ENCODE data around the gene SLIT1.

The SLIT1 gene

GRCh38 chr10:97060441-97061084, 125.2 kb downstream of the SLIT1 start:
- no peak overlapping the region for H3K4me3 ChIP-seq (ENCODE audit: low read length in 2 of 2)
- H3K4me1 ChIP-seq (ENCODE audit: control insufficient read depth in 2 of 2, insufficient read depth in 1 of 2, low read depth in 1 of 2, low read length in 2 of 2): peaks cover 5 to 8% of the 10 kb centered on the region in 2 donors
- no peak overlapping the region for H2BK15ac ChIP-seq (ENCODE audit: low read length)
- H3K27me3 ChIP-seq (ENCODE audit: control insufficient read depth in 3 of 3, insufficient read depth in 3 of 3, low read depth in 1 of 3, low read length in 3 of 3): peaks cover 0 to 4% (median 0%) of the 10 kb centered on the region in 3 experiments
- H2BK120ac ChIP-seq (ENCODE audit: low read depth, low read length): no peak overlapping the region
- H3K14ac ChIP-seq (ENCODE audit: low read length): peak overlapping the region; percentile 83
- H2AK5ac ChIP-seq (ENCODE audit: low read depth, low read length): no peak overlapping the region
- H3K4me2 ChIP-seq (ENCODE audit: insufficient read depth, low read length, poor library complexity, severe bottlenecking): no peak overlapping the region
- H3K23ac ChIP-seq (ENCODE audit: low read depth, low read length, poor library complexity): no peak overlapping the region
- peak overlapping the region; percentile 32 for H3K18ac ChIP-seq (ENCODE audit: low read length)
- H2AFZ ChIP-seq (ENCODE audit: low read length): no peak overlapping the region
- no peak overlapping the region for H3K27ac ChIP-seq (replicated peaks; ENCODE audit: low read length)
- H3K4ac ChIP-seq (ENCODE audit: low read length): peak overlapping the region; percentile 42
- H4K8ac ChIP-seq (ENCODE audit: low read depth, low read length): no peak overlapping the region
- WGBS, 2 donors (ENCODE audit: extremely low coverage in 2 of 2, insufficient read length in 2 of 2, insufficient replicate concordance in 1 of 2): no CpG with 5 or more reads among the region's 15 CpGs
- H3K9me3 ChIP-seq (replicated peaks in 1 of 2; ENCODE audit: control insufficient read depth in 2 of 2, insufficient read depth in 1 of 2, low read depth in 1 of 2, low read length in 2 of 2): no peaks in the 10 kb centered on the region
- DNase-seq (ENCODE audit: low spot score): no peak
- peak overlapping the region; percentile 14 for H2BK12ac ChIP-seq (ENCODE audit: low read length)
- no peak overlapping the region for H3K9ac ChIP-seq (ENCODE audit: low read depth, low read length, poor library complexity)
- peak overlapping the region; percentile 21 for H2BK5ac ChIP-seq (ENCODE audit: low read length)
- no peaks in the 10 kb centered on the region for H3K36me3 ChIP-seq (replicated peaks in 1 of 2; ENCODE audit: control insufficient read depth in 2 of 2, insufficient read depth in 2 of 2, low read length in 2 of 2)
- H3K79me1 ChIP-seq (ENCODE audit: low read depth, low read length): no peaks in the 10 kb centered on the region
- no peak overlapping the region for H4K91ac ChIP-seq (ENCODE audit: low read depth, low read length, poor library complexity)

- no peak overlapping the region for H4K91ac ChIP-seq (ENCODE audit: low read depth, low read length, poor library complexity)
- H3K27me3 ChIP-seq (ENCODE audit: control insufficient read depth in 3 of 3, insufficient read depth in 3 of 3, low read depth in 1 of 3, low read length in 3 of 3): peaks cover 0 to 4% (median 0%) of the 10 kb centered on the region in 3 experiments
- H3K4me1 ChIP-seq (ENCODE audit: control insufficient read depth in 2 of 2, insufficient read depth in 1 of 2, low read depth in 1 of 2, low read length in 2 of 2): peaks cover 5 to 8% of the 10 kb centered on the region in 2 donors
- H3K23ac ChIP-seq (ENCODE audit: low read depth, low read length, poor library complexity): no peak overlapping the region
- no peak overlapping the region for H3K14ac ChIP-seq (ENCODE audit: low read length)
- no peak overlapping the region for H4K8ac ChIP-seq (ENCODE audit: low read depth, low read length)
- H2AFZ ChIP-seq (ENCODE audit: low read length): peak overlapping the region; percentile 16
- no peak overlapping the region for H3K4me2 ChIP-seq (ENCODE audit: insufficient read depth, low read length, poor library complexity, severe bottlenecking)
- H2AK5ac ChIP-seq (ENCODE audit: low read depth, low read length): peak overlapping the region; percentile 54
- DNase-seq (ENCODE audit: low spot score): no peak
- H2BK120ac ChIP-seq (ENCODE audit: low read depth, low read length): no peak overlapping the region
- no peaks in the 10 kb centered on the region for H3K79me1 ChIP-seq (ENCODE audit: low read depth, low read length)
- no peaks in the 10 kb centered on the region for H3K36me3 ChIP-seq (replicated peaks in 1 of 2; ENCODE audit: control insufficient read depth in 2 of 2, insufficient read depth in 2 of 2, low read length in 2 of 2)
- H2BK12ac ChIP-seq (ENCODE audit: low read length): no peak overlapping the region
- H3K4me3 ChIP-seq (ENCODE audit: low read length in 2 of 2): no peak overlapping the region
- H3K18ac ChIP-seq (ENCODE audit: low read length): peak overlapping the region; percentile 42
- H3K9me3 ChIP-seq (replicated peaks in 1 of 2; ENCODE audit: control insufficient read depth in 2 of 2, insufficient read depth in 1 of 2, low read depth in 1 of 2, low read length in 2 of 2): no peaks in the 10 kb centered on the region
- H3K4ac ChIP-seq (ENCODE audit: low read length): no peak overlapping the region
- WGBS, 2 donors (ENCODE audit: extremely low coverage in 2 of 2, insufficient read length in 2 of 2, insufficient replicate concordance in 1 of 2): no CpG with 5 or more reads among the region's 7 CpGs
- no peak overlapping the region for H3K27ac ChIP-seq (replicated peaks; ENCODE audit: low read length)
- H3K9ac ChIP-seq (ENCODE audit: low read depth, low read length, poor library complexity): no peak overlapping the region
- no peak overlapping the region for H2BK15ac ChIP-seq (ENCODE audit: low read length)
- H2BK5ac ChIP-seq (ENCODE audit: low read length): peak overlapping the region; percentile 21
Measured at GRCh38 chr10:97059872-97060205, 125.9 kb downstream of the SLIT1 start.

GRCh38 chr10:97059006-97059871, 126.5 kb downstream of the SLIT1 start:
- no CpG with 5 or more reads among the region's 14 CpGs for whole genome bisulfite sequencing, 2 donors (ENCODE audit: extremely low coverage in 2 of 2, insufficient read length in 2 of 2, insufficient replicate concordance in 1 of 2)
- H3K4ac ChIP-seq (ENCODE audit: low read length): no peak overlapping the region
- no peak overlapping the region for H3K4me3 ChIP-seq (ENCODE audit: low read length in 2 of 2)
- no peak overlapping the region for H2BK120ac ChIP-seq (ENCODE audit: low read depth, low read length)
- H3K36me3 ChIP-seq (replicated peaks in 1 of 2; ENCODE audit: control insufficient read depth in 2 of 2, insufficient read depth in 2 of 2, low read length in 2 of 2): no peaks in the 10 kb centered on the region
- no peaks in the 10 kb centered on the region for H3K79me1 ChIP-seq (ENCODE audit: low read depth, low read length)
- H4K8ac ChIP-seq (ENCODE audit: low read depth, low read length): no peak overlapping the region
- no peak overlapping the region for H2BK12ac ChIP-seq (ENCODE audit: low read length)
- H2AFZ ChIP-seq (ENCODE audit: low read length): peak overlapping the region; percentile 16
- H3K14ac ChIP-seq (ENCODE audit: low read length): peak overlapping the region; percentile 67
- no peak overlapping the region for H3K4me2 ChIP-seq (ENCODE audit: insufficient read depth, low read length, poor library complexity, severe bottlenecking)
- no peak overlapping the region for H3K27ac ChIP-seq (replicated peaks; ENCODE audit: low read length)
- peaks cover 0 to 3% (median 0%) of the 10 kb centered on the region in 3 experiments for H3K27me3 ChIP-seq (ENCODE audit: control insufficient read depth in 3 of 3, insufficient read depth in 3 of 3, low read depth in 1 of 3, low read length in 3 of 3)
- H4K91ac ChIP-seq (ENCODE audit: low read depth, low read length, poor library complexity): no peak overlapping the region
- H3K9me3 ChIP-seq (replicated peaks in 1 of 2; ENCODE audit: control insufficient read depth in 2 of 2, insufficient read depth in 1 of 2, low read depth in 1 of 2, low read length in 2 of 2): no peaks in the 10 kb centered on the region
- H3K4me1 ChIP-seq (ENCODE audit: control insufficient read depth in 2 of 2, insufficient read depth in 1 of 2, low read depth in 1 of 2, low read length in 2 of 2): peaks cover 5 to 8% of the 10 kb centered on the region in 2 donors
- no peak overlapping the region for H3K18ac ChIP-seq (ENCODE audit: low read length)
- no peak for DNase-seq (ENCODE audit: low spot score)
- no peak overlapping the region for H2BK15ac ChIP-seq (ENCODE audit: low read length)
- H3K9ac ChIP-seq (ENCODE audit: low read depth, low read length, poor library complexity): no peak overlapping the region
- H2BK5ac ChIP-seq (ENCODE audit: low read length): no peak overlapping the region
- no peak overlapping the region for H3K23ac ChIP-seq (ENCODE audit: low read depth, low read length, poor library complexity)
- peak overlapping the region; percentile 54 for H2AK5ac ChIP-seq (ENCODE audit: low read depth, low read length)

- Histone ChIP-seq H3K9ac (ENCODE audit: low read depth, low read length, poor library complexity) (no peak overlapping the region), H2BK5ac (ENCODE audit: low read length) (no peak overlapping the region), H2BK120ac (ENCODE audit: low read depth, low read length) (no peak overlapping the region), H2AFZ (ENCODE audit: low read length) (no peak overlapping the region), H4K91ac (ENCODE audit: low read depth, low read length, poor library complexity) (no peak overlapping the region), H3K14ac (ENCODE audit: low read length) (no peak overlapping the region), H3K36me3 (replicated peaks in 1 of 2; ENCODE audit: control insufficient read depth in 2 of 2, insufficient read depth in 2 of 2, low read length in 2 of 2) (no peaks in the 10 kb centered on the region), H3K4me2 (ENCODE audit: insufficient read depth, low read length, poor library complexity, severe bottlenecking) (no peak overlapping the region), H2BK12ac (ENCODE audit: low read length) (no peak overlapping the region), H2BK15ac (ENCODE audit: low read length) (no peak overlapping the region), H3K4me1 (ENCODE audit: control insufficient read depth in 2 of 2, insufficient read depth in 1 of 2, low read depth in 1 of 2, low read length in 2 of 2) (peaks cover 5 to 8% of the 10 kb centered on the region in 2 donors), H3K27ac (replicated peaks; ENCODE audit: low read length) (no peak overlapping the region), H3K23ac (ENCODE audit: low read depth, low read length, poor library complexity) (no peak overlapping the region), H4K8ac (ENCODE audit: low read depth, low read length) (no peak overlapping the region), H3K4ac (ENCODE audit: low read length) (no peak overlapping the region), H3K18ac (ENCODE audit: low read length) (no peak overlapping the region), H3K4me3 (ENCODE audit: low read length in 2 of 2) (no peak overlapping the region), H3K9me3 (replicated peaks in 1 of 2; ENCODE audit: control insufficient read depth in 2 of 2, insufficient read depth in 1 of 2, low read depth in 1 of 2, low read length in 2 of 2) (no peaks in the 10 kb centered on the region), H3K27me3 (ENCODE audit: control insufficient read depth in 3 of 3, insufficient read depth in 3 of 3, low read depth in 1 of 3, low read length in 3 of 3) (no peaks in the 10 kb centered on the region), H2AK5ac (ENCODE audit: low read depth, low read length) (no peak overlapping the region), H3K79me1 (ENCODE audit: low read depth, low read length) (no peaks in the 10 kb centered on the region)
- DNase-seq (ENCODE audit: low spot score): no peak
- no CpG with 5 or more reads among the region's 4 CpGs for WGBS, 2 donors (ENCODE audit: extremely low coverage in 2 of 2, insufficient read length in 2 of 2, insufficient replicate concordance in 1 of 2)
Measured at GRCh38 chr10:97058521-97058920, 127.2 kb downstream of the SLIT1 start.
